Body of pancreas (tissue), 4 donors: ENCODE results near the gene PIGB.

Source experiments
- CTCF ChIP-seq, 7 experiments: fragments of 450-650 bp in 4 of 7; fragments of 200-600 bp in 3 of 7; sonication (generic) in 3 of 7; IDR thresholded peaks; one replicate each; pipeline ENCODE4 v1.5.1; 2016 to 2019; ENCODE audit warnings: antibody characterized with exemption in 7 of 7
- POLR2A ChIP-seq, 3 donors: fragments of 450-650 bp; IDR thresholded peaks; one replicate each; pipeline ENCODE4 v1.6.1; 2016; ENCODE audit warnings: antibody characterized with exemption in 3 of 3, mild to moderate bottlenecking in 2 of 3

GRCh38 chr15:55318588-55319494 is at the start of gene PIGB, which contains the start of gene PIGBOS1:
- TF ChIP-seq POLR2A (IDR thresholded peaks at IDR 0.05) (peak; percentile 43 to 86 (median 83)), CTCF (IDR thresholded peaks at IDR 0.05) (peak in 4 of 7 experiments; percentile 27 to 42 (median 33))
